ENCODE measurements around the gene ARL15. TPM values are rescaled to one million over a fixed set of nuclear protein-coding genes. Genes with fewer than 3 reads are reported as not detected.
"Not testable (repeated sequence)": the region's sequence is repeated elsewhere in the genome, so short reads cannot be mapped to it uniquely, and the experiment has no call there.

The ARL15 gene
- total RNA-seq, 1 donor from 2014 or later = 28.9 TPM

GRCh38 chr5:54049144-54049543 lies 261.2 kb downstream of the ARL15 start:
- Mint-ChIP-seq H3K27ac (no peak overlapping the region), H3K4me3 (ENCODE audit: low read depth) (no peak overlapping the region), H3K27me3 (no peaks in the 10 kb centered on the region), H3K9me3 (ENCODE audit: low read depth) (peaks cover 2% of the 10 kb centered on the region), H3K36me3 (ENCODE audit: insufficient read depth) (peaks cover 2% of the 10 kb centered on the region), H3K4me1 (ENCODE audit: low read depth) (peaks cover 25% of the 10 kb centered on the region)
- TF ChIP-seq CTCF (IDR thresholded peaks at IDR 0.05; ENCODE audit: unreplicated experiment) = no peak
- no peak for DNase-seq (ENCODE audit: low spot score, unreplicated experiment)

GRCh38 chr5:54045077-54045792 lies 265.1 kb downstream of the ARL15 start:
- H3K4me3 Mint-ChIP-seq (ENCODE audit: low read depth) = no peak overlapping the region
- H3K27ac Mint-ChIP-seq = peak overlapping the region; percentile 18
- peaks cover 2% of the 10 kb centered on the region for H3K9me3 Mint-ChIP-seq (ENCODE audit: low read depth)
- no peak for DNase-seq (ENCODE audit: low spot score, unreplicated experiment)
- H3K4me1 Mint-ChIP-seq (ENCODE audit: low read depth) = peaks cover 22% of the 10 kb centered on the region
- peaks cover 2% of the 10 kb centered on the region for H3K36me3 Mint-ChIP-seq (ENCODE audit: insufficient read depth)
- no peak for TF ChIP-seq CTCF (IDR thresholded peaks at IDR 0.05; ENCODE audit: unreplicated experiment)
- H3K27me3 Mint-ChIP-seq = no peaks in the 10 kb centered on the region

- peaks cover 23% of the 10 kb centered on the region for H3K4me1 Mint-ChIP-seq (ENCODE audit: low read depth)
These were observed 266.1 kb downstream of the ARL15 start for GRCh38 chr5:54044276-54044675.

GRCh38 chr5:54040804-54041203 lies 269.6 kb downstream of the ARL15 start:
- Mint-ChIP-seq H3K36me3 (ENCODE audit: insufficient read depth) (no peaks in the 10 kb centered on the region), H3K4me1 (ENCODE audit: low read depth) (peaks cover 12% of the 10 kb centered on the region), H3K4me3 (ENCODE audit: low read depth) (no peak overlapping the region), H3K9me3 (ENCODE audit: low read depth) (no peaks in the 10 kb centered on the region), H3K27ac (no peak overlapping the region), H3K27me3 (no peaks in the 10 kb centered on the region)
- no peak for TF ChIP-seq CTCF (IDR thresholded peaks at IDR 0.05; ENCODE audit: unreplicated experiment)
- no peak for DNase-seq (ENCODE audit: low spot score, unreplicated experiment)

More at GRCh38 chr5:54044276-54044675, 266.1 kb downstream of the ARL15 start:
- H3K4me3 Mint-ChIP-seq (ENCODE audit: low read depth); DNase-seq (ENCODE audit: low spot score, unreplicated experiment); H3K27me3 Mint-ChIP-seq; H3K9me3 Mint-ChIP-seq (ENCODE audit: low read depth); H3K36me3 Mint-ChIP-seq (ENCODE audit: insufficient read depth); H3K27ac Mint-ChIP-seq: not testable (repeated sequence)

DNA sequence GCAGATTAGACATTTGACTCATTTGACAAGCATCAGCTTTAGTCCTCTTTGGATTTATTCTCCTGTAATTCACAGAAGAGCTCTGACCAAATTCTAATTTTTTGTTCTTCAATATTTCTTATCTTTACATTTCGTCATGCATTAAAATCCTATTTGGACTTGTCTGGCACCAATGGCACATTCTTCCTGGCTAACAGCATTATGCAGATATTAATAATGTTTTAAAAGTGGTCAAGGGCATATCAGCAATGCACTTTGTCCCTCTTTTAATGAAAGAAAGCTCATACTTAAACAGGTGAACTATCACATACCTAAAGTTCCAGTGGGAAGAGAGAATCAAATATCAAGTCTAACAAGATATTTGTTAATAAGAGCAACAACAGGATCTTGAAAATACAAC lies 270.4 kb downstream of the ARL15 start:
- no peak for DNase-seq (ENCODE audit: low spot score, unreplicated experiment)
- Mint-ChIP-seq H3K27ac (no peak overlapping the region), H3K27me3 (no peaks in the 10 kb centered on the region), H3K4me3 (ENCODE audit: low read depth) (no peak overlapping the region), H3K4me1 (ENCODE audit: low read depth) (peaks cover 6% of the 10 kb centered on the region), H3K9me3 (ENCODE audit: low read depth) (no peaks in the 10 kb centered on the region), H3K36me3 (ENCODE audit: insufficient read depth) (no peaks in the 10 kb centered on the region)
- TF ChIP-seq CTCF (IDR thresholded peaks at IDR 0.05; ENCODE audit: unreplicated experiment) = no peak

- Mint-ChIP-seq H3K27ac (no peak overlapping the region), H3K9me3 (ENCODE audit: low read depth) (peaks cover 4% of the 10 kb centered on the region), H3K4me3 (ENCODE audit: low read depth) (no peak overlapping the region), H3K36me3 (ENCODE audit: insufficient read depth) (peaks cover 4% of the 10 kb centered on the region), H3K27me3 (no peaks in the 10 kb centered on the region), H3K4me1 (ENCODE audit: low read depth) (peaks cover 4% of the 10 kb centered on the region)
- DNase-seq (ENCODE audit: low spot score, unreplicated experiment) = no peak
- TF ChIP-seq CTCF (IDR thresholded peaks at IDR 0.05; ENCODE audit: unreplicated experiment) = no peak
These were observed 273.2 kb downstream of the ARL15 start for GRCh38 chr5:54037205-54037604.
